ENCODE results near the gene PIEZO2.

GRCh38 chr18:11096411-11096810 lies 53.0 kb downstream of the PIEZO2 start:
- TF ChIP-seq CTCF (IDR thresholded peaks at IDR 0.05) (no peak), EZH2 (IDR thresholded peaks at IDR 0.05) (no peak), EZH2phosphoT487 (IDR thresholded peaks at IDR 0.05) (no peak)
